Stimulated activated CD8-positive, alpha-beta memory T cell treated with anti-CD3 and anti-CD28 coated beads, Interleukin-12 subunit alpha, Interleukin-12 subunit beta, amount 100 ng/mL, for 4 hours (primary cell): Measurements from ENCODE around the gene MIS12.

Source experiments
- DNase-seq: peaks from one replicate; pipeline ENCODE4 v3.0.0-alpha.2; 2020; ENCODE audit warnings: low read depth

MIS12 gene

DNA sequence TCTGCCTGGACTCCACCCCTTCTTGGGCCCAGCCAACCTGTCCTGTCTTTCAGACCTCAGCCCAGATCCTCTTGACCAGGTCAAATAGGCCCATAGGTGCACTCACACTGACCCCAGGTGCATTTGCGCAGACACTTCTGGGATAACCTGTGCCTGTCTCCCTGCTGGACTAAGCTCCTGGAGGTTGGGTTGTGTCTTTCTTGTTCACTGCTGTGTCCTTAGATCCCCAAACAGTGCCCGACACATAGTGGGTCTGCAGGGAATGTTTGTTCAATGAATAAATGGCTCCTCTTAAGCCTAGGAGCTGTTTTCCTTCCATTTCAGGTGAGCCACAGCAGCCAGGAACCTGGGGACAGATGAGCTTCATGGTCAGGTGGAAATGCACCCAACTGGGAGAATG lies 49.1 kb downstream of the MIS12 start:
- no peak for DNase-seq

DNA sequence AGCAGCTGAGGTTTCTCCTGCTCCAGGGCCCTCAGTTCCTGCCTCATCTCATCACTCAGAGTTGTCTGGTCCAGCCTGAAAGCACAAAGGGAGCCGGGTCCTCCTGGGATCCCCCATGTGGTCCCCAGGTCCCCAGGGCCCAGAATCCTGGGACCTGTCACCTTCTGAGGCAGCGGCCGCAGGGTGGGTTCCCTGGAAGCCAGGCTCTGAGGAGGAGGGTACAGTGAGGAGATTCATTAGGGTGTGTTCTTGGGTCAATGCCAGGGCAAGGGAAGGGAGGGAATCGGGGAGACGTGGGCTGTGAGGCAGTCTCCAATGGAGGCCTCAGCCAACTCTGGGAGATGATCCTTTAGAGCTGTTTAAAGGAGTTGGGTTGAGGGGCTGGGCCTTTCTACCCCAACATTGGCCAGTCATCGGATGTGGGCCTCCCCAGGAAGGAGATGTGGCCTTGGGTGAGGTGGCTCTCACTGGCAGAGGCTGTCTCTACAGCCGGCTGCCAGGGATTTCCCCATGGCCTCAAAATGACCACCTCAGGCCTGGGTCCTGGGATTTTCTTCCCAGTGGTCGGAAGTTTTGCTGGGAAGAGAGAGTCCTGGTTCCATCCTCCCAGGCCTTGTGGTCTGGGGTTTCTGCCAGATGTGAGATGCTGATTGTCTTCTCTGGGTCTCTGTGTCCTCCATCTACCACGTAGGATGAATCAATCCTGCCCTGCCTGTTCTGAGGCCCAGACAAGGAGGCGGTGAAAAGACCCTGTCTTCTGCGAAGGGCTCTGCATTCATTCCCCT lies 50.7 kb downstream of the MIS12 start:
- DNase-seq, result no peak

DNA sequence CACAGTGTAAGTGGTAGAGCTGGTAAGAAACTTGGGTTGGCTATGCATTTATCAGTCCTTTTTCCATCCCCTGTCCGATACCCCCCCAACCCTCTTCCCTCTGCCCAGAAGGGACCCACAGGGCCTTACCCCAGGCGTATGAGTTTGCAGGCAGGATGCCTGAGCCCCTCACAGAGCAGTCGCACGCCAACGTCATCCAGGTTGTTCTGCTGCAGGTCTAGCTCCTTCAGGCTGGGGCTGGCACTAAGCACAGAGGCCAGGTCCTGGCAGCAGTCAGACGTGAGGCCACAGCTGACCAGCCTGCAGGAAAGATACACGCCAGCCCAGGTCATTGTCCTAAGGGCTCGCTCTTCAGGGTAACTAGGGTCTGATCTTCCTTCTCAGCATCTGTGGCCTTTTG lies 52.9 kb downstream of the MIS12 start:
- no peak for DNase-seq

DNA sequence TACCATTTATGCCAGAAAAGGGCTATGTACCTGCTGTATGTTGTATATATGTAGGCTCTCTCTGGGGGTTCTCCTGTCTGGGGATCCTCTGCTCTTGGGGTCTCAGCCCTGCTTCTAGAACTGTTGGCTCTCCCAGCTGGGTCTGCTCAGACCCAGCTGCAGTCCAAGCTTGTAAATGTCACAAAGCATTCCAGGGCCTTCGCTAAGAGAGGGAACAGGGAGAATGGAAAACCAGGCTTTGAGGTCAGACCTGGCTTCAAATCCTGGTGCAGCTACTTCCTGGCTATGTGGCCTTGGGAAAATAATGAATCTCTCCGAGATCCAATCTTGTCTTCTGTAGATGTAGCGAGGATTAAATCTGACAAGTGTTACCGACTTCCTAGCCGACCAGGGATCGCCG lies 54.0 kb downstream of the MIS12 start:
- DNase-seq, result no peak
